Subcutaneous abdominal adipose tissue (tissue), 5 donors: ENCODE measurements around the gene ATF7IP.

Experiments used
- H3K27ac ChIP-seq: one replicate; pipeline ENCODE4 v1.7.0; 2013; ENCODE audit warnings: low read depth, mild to moderate bottlenecking, inconsistent platforms, low read length, moderate library complexity
- H3K27me3 ChIP-seq, 5 donors: one replicate each; pipeline ENCODE4 v1.7.0; 2013; ENCODE audit warnings: low read length in 5 of 5, inconsistent platforms in 1 of 5; ENCODE audit not compliant: control insufficient read depth in 5 of 5, insufficient read depth in 4 of 5
- H3K36me3 ChIP-seq, 5 donors: one replicate each; pipeline ENCODE4 v1.7.0; 2013; ENCODE audit warnings: low read length in 5 of 5; ENCODE audit not compliant: control insufficient read depth in 5 of 5, insufficient read depth in 5 of 5
- H3K4me1 ChIP-seq, 5 donors: one replicate each; pipeline ENCODE4 v1.7.0; 2013; ENCODE audit warnings: low read length in 5 of 5, mild to moderate bottlenecking in 3 of 5, moderate library complexity in 1 of 5; ENCODE audit not compliant: control insufficient read depth in 5 of 5, insufficient read depth in 5 of 5
- H3K4me3 ChIP-seq, 5 donors: one replicate each; pipeline ENCODE4 v1.7.0; 2013; ENCODE audit warnings: low read length in 5 of 5, low read depth in 1 of 5
- H3K9ac ChIP-seq, 5 donors: one replicate each; pipeline ENCODE4 v1.7.0; 2013; ENCODE audit warnings: low read length in 5 of 5, mild to moderate bottlenecking in 4 of 5, moderate library complexity in 3 of 5
- H3K9me3 ChIP-seq, 5 donors: one replicate each; pipeline ENCODE4 v1.7.0; 2013; ENCODE audit warnings: low read length in 5 of 5; ENCODE audit not compliant: control insufficient read depth in 5 of 5
- donor health status: healthy.
- donor health status: healthy.
- donor health status: healthy.
- donor health status: healthy.
- donor health status: healthy.

The ATF7IP gene

GRCh38 chr12:14510574-14510973, 145.1 kb downstream of the ATF7IP start:
- peaks cover 0 to 3% (median 0%) of the 10 kb centered on the region in 5 donors for H3K4me1 ChIP-seq
- no peaks in the 10 kb centered on the region for H3K27me3 ChIP-seq
- peaks cover 3 to 15% (median 7%) of the 10 kb centered on the region in 5 donors for H3K36me3 ChIP-seq
- no peak overlapping the region for H3K9ac ChIP-seq
- no peak overlapping the region for H3K4me3 ChIP-seq
- no peak overlapping the region for H3K27ac ChIP-seq
- H3K9me3 ChIP-seq: no peaks in the 10 kb centered on the region

- no peaks in the 10 kb centered on the region for H3K27me3 ChIP-seq
- no peak overlapping the region for H3K4me3 ChIP-seq
- peak overlapping the region in 1 of 5 donors; percentile 4 for H3K9ac ChIP-seq
- no peaks in the 10 kb centered on the region for H3K9me3 ChIP-seq
- H3K27ac ChIP-seq: no peak overlapping the region
- H3K4me1 ChIP-seq: peaks cover 0 to 3% (median 0%) of the 10 kb centered on the region in 5 donors
- H3K36me3 ChIP-seq: peaks cover 0 to 7% (median 3%) of the 10 kb centered on the region in 5 donors
These were observed 148.8 kb downstream of the ATF7IP start for GRCh38 chr12:14514154-14514842.

- Histone ChIP-seq H3K27me3 (no peaks in the 10 kb centered on the region), H3K36me3 (peaks cover 0 to 9% (median 0%) of the 10 kb centered on the region in 5 donors), H3K9ac (no peak overlapping the region), H3K4me1 (peaks cover 0 to 3% (median 0%) of the 10 kb centered on the region in 5 donors), H3K4me3 (no peak overlapping the region), H3K27ac (no peak overlapping the region), H3K9me3 (no peaks in the 10 kb centered on the region)
These were observed 149.5 kb downstream of the ATF7IP start for GRCh38 chr12:14514946-14515345.

GRCh38 chr12:14521822-14522221, 156.3 kb downstream of the ATF7IP start:
- Histone ChIP-seq H3K27ac (no peak overlapping the region), H3K4me1 (no peaks in the 10 kb centered on the region), H3K9ac (no peak overlapping the region), H3K9me3 (peaks cover 9 to 30% (median 25%) of the 10 kb centered on the region in 5 donors), H3K27me3 (no peaks in the 10 kb centered on the region), H3K36me3 (peaks cover 0 to 13% (median 3%) of the 10 kb centered on the region in 5 donors), H3K4me3 (no peak overlapping the region)

GRCh38 chr12:14525964-14526363, 160.5 kb downstream of the ATF7IP start:
- no peaks in the 10 kb centered on the region for H3K4me1 ChIP-seq
- H3K27me3 ChIP-seq: no peaks in the 10 kb centered on the region
- peaks cover 9 to 26% (median 20%) of the 10 kb centered on the region in 5 donors for H3K9me3 ChIP-seq
- no peak overlapping the region for H3K9ac ChIP-seq
- H3K36me3 ChIP-seq: peaks cover 0 to 8% (median 0%) of the 10 kb centered on the region in 5 donors
- no peak overlapping the region for H3K27ac ChIP-seq
- no peak overlapping the region for H3K4me3 ChIP-seq

- Histone ChIP-seq H3K27ac (no peak overlapping the region), H3K4me3 (no peak overlapping the region)
These were observed 166.7 kb downstream of the ATF7IP start for GRCh38 chr12:14532152-14532551.

GRCh38 chr12:14537088-14537487, 171.6 kb downstream of the ATF7IP start:
- no peaks in the 10 kb centered on the region for H3K4me1 ChIP-seq
- H3K9ac ChIP-seq: no peak overlapping the region
- no peak overlapping the region for H3K27ac ChIP-seq
- no peaks in the 10 kb centered on the region for H3K9me3 ChIP-seq
- no peaks in the 10 kb centered on the region for H3K27me3 ChIP-seq
- no peak overlapping the region for H3K4me3 ChIP-seq
- peaks cover 9 to 28% (median 14%) of the 10 kb centered on the region in 5 donors for H3K36me3 ChIP-seq

More at GRCh38 chr12:14532152-14532551, 166.7 kb downstream of the ATF7IP start:
- Histone ChIP-seq H3K9ac (no peak overlapping the region), H3K4me1 (no peaks in the 10 kb centered on the region), H3K27me3 (no peaks in the 10 kb centered on the region), H3K9me3 (no peaks in the 10 kb centered on the region), H3K36me3 (peaks cover 9 to 24% (median 14%) of the 10 kb centered on the region in 5 donors)

GRCh38 chr12:14540801-14541462, 175.4 kb downstream of the ATF7IP start:
- Histone ChIP-seq H3K4me3 (no peak overlapping the region), H3K9ac (no peak overlapping the region), H3K36me3 (peaks cover under 1 to 12% (median 5%) of the 10 kb centered on the region in 5 donors), H3K9me3 (no peaks in the 10 kb centered on the region), H3K4me1 (no peaks in the 10 kb centered on the region), H3K27me3 (no peaks in the 10 kb centered on the region), H3K27ac (no peak overlapping the region)

- Histone ChIP-seq H3K9me3 (no peaks in the 10 kb centered on the region), H3K27me3 (no peaks in the 10 kb centered on the region), H3K27ac (no peak overlapping the region), H3K9ac (no peak overlapping the region), H3K4me1 (no peaks in the 10 kb centered on the region), H3K36me3 (peaks cover 0 to 6% (median 0%) of the 10 kb centered on the region in 5 donors), H3K4me3 (no peak overlapping the region)
These were observed 180.0 kb downstream of the ATF7IP start for GRCh38 chr12:14545144-14546124.
